GM12892 (cell line): Measurements from ENCODE around the gene RASGRP4.

Experiments
- DNase-seq: peaks from one replicate; pipeline ENCODE4 v3.0.0; 2011; ENCODE audit not compliant: insufficient read length
- FAIRE-seq: peaks from 2 replicates; lab custom pipeline; 2011; peaks lifted over from hg19 to GRCh38; lab: Jason Lieb, UNC
- POLR2A ChIP-seq: IDR thresholded peaks from 2 replicates; pipeline ENCODE4 v1.6.1; 2011; ENCODE audit warnings: low read depth, low read length, control low read depth
- POLR2AphosphoS5 ChIP-seq: IDR thresholded peaks from 2 replicates; pipeline ENCODE4 v1.6.1; 2011; ENCODE audit warnings: low read depth, low read length, control low read depth
- TAF1 ChIP-seq: IDR thresholded peaks from 2 replicates; pipeline ENCODE4 v1.6.1; 2011; ENCODE audit warnings: low read depth, mild to moderate bottlenecking, control low read depth, low read length, borderline replicate concordance

RASGRP4 gene

GRCh38 chr19:38409631-38410133 is 16.3 kb downstream of the RASGRP4 start:
- TF ChIP-seq TAF1 (no peak), POLR2A (no peak), POLR2AphosphoS5 (no peak)
- DNase-seq (no peak), FAIRE-seq (no peak)

DNA sequence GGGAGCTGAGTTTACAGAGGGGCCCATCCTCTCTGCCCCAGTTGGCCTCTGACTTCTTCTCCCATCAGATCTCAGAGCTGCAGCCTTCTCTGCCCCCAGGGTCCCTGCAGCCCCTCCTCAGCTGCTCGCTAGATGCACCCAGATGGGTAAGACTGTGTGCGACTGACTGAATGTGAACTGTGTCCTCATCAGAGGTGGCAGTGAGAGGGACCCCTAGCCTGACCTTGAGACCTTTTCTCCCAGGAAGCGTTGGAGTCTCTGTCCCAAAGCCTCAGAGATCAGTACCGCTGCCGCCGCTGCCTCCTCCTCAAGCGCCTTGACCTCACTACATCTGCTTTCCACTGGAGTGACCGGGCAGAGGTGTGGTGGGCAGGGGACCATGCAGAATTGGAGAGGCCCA is 20.7 kb downstream of the RASGRP4 start:
- FAIRE-seq (no peak), DNase-seq (no peak)
- TF ChIP-seq POLR2AphosphoS5 (no peak), POLR2A (no peak), TAF1 (no peak)

DNA sequence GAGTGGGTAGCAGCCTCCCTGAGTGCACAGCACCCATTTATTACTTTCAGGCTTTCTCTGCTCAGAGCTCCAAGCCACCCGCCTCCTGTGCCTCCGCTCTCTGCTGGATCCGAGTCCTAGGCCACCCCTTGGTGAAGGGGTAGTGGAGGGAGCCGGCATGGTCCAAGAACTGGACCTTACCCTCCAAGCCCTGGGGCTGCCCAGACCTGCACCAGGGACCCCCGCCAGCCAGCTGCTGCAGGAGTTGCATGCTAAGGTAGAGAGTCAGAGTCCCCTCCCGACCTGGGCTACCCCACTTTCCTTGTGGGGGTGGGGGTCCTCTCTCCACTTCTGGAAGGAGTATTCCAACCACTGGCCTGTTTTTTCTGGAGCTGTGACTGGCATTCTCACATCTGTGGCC is 21.2 kb downstream of the RASGRP4 start:
- FAIRE-seq (no peak), DNase-seq (no peak)
- TF ChIP-seq POLR2A: no peak
- TF ChIP-seq TAF1: no peak
- TF ChIP-seq POLR2AphosphoS5: no peak

DNA sequence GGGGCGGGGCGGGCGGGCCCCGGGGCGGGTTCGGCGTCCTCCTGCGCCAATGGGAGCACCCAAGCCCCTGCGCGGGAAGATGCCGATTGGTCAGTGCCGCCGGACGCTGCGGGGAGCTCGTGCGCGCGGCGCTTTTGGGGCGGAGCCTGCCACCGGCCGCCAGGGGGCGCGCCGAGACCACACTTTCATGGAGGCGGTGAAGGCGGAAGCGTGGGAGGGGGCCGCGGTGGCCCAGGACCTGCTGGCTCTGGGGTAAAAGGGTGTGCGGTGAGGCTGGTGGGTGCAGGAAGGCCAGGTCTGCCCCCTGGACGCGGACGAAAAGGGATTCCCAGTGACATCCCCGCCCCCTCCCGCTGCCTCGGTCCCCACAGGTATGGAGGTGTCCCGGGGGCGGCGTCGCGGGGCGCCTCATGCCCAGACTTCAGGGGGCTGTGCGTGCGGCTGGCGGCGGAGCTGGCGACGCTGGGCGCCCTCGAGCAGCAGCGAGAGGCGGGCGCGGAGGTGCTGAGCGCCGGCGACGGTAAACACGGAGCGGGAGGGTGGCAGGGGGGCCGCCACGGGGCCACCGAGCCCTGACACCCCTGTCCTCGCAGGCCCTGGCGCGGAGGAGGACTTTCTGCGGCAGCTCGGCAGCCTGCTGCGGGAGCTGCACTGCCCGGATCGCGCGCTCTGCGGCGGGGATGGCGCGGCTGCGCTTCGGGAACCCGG is 22.9 kb downstream of the RASGRP4 start, which contains the start of gene FAM98C:
TSS of gene FAM98C (plus strand) at position 127 of the 708 bp plus-strand sequence. CDS start at position 188, 61 bp downstream.
- FAIRE-seq (peak; percentile 88), DNase-seq (peak; percentile 100)
- no peak for TF ChIP-seq POLR2AphosphoS5
- peak; percentile 43; the same call in 1 of the 2 replicates for TF ChIP-seq POLR2A
- TF ChIP-seq TAF1: no peak

DNA sequence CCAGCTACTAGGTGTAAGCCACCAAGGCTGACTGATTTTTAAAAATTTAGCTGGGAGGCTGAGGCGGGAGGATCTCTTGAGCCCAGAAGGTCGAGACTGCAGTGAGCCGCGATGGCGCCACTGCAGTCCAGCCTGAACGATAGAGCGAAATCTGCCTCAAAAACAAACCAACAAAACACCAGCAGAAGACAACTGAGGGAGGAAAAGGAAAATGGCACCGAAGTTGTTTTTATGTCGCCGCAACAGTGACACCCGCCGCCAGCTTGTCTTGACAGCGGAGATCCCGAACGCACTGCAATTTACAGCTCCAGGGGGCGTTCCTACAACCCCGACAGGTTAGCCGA is 23.4 kb downstream of the RASGRP4 start:
- DNase-seq (no peak), FAIRE-seq (no peak)
- TF ChIP-seq POLR2A: no peak

GRCh38 chr19:38401148-38401547 is 24.9 kb downstream of the RASGRP4 start:
- DNase-seq (no peak), FAIRE-seq (no peak)
- no peak for TF ChIP-seq POLR2A

GRCh38 chr19:38400361-38400760 is 25.7 kb downstream of the RASGRP4 start:
- TF ChIP-seq POLR2AphosphoS5: no peak
- TF ChIP-seq TAF1: no peak
- TF ChIP-seq POLR2A: no peak
- no peak for DNase-seq
- FAIRE-seq: no peak

GRCh38 chr19:38399537-38399936 is 26.5 kb downstream of the RASGRP4 start:
- DNase-seq (no peak), FAIRE-seq (no peak)
- TF ChIP-seq POLR2A (no peak), POLR2AphosphoS5 (no peak), TAF1 (no peak)

GRCh38 chr19:38399081-38399480 is 26.9 kb downstream of the RASGRP4 start:
- FAIRE-seq: no peak

DNA sequence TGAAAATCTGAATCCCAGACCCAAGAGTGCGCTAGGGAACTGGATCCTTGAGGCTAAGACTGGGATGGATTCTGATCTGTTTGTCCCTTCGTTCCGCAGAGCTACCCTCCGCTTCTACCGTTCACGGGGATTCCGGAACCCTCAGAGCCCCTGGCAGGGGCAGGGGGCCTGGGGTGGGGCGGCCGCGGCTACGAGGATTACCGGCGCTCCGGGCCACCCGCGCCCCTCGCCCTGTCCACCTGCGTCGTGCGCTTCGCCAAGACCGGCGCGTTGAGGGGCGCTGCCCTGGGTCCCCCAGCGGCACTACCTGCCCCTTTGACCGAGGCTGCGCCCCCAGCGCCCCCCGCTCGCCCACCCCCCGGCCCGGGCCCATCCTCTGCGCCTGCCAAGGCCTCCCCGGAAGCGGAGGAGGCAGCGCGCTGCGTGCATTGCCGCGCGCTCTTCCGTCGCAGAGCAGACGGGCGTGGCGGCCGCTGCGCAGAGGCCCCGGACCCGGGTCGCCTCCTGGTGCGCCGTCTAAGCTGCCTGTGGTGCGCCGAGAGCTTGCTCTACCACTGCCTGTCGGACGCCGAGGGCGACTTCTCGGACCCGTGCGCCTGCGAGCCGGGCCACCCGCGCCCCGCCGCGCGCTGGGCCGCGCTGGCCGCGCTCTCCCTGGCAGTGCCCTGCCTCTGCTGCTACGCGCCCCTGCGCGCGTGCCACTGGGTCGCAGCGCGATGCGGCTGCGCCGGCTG is 30.5 kb downstream of the RASGRP4 start:
- TF ChIP-seq POLR2A (peak; percentile 54; the same call in 1 of the 2 replicates), POLR2AphosphoS5 (peak; percentile 33; the same call in 1 of the 2 replicates), TAF1 (no peak)
- FAIRE-seq (no peak), DNase-seq (peak; percentile 56)

More at GRCh38 chr19:38399081-38399480, 26.9 kb downstream of the RASGRP4 start:
- no peak for DNase-seq
- TF ChIP-seq TAF1 (no peak), POLR2A (no peak), POLR2AphosphoS5 (no peak)

DNA sequence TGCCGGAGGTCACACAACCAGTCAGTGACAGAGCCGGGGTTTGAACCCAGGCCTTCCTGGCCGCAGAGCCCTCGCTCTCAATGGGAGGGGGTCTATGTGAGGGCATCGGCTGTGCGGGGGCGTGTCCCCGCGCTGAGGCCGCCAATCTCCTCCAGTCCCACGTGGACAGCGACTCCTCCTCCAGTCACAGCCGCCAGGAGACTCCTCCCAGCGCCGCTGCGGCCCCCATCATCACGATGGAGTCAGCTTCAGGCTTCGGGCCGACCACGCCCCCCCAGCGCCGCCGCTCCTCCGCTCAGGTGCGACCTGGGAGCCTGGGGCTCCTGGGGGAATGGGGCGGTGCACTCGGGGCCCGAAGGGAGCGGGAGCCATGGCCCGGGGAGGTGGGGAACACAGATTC is 31.5 kb downstream of the RASGRP4 start:
- no peak for FAIRE-seq
- DNase-seq: peak; percentile 61
- TF ChIP-seq POLR2AphosphoS5 (no peak), POLR2A (no peak), TAF1 (no peak)
